Measurements from ENCODE around the gene MCF2L.

Gene MCF2L

GRCh38 chr13:112951674-112952371 is 17.2 kb upstream of the MCF2L start:
- no peaks in the 10 kb centered on the region for H3K36me3 ChIP-seq (ENCODE audit: control insufficient read depth, insufficient read depth, low read length)
- peaks cover 2% of the 10 kb centered on the region for H3K4me1 ChIP-seq (ENCODE audit: control insufficient read depth, insufficient read depth, low read length)
- H3K9ac ChIP-seq (ENCODE audit: low read depth, low read length): no peak overlapping the region
- H3K4me3 ChIP-seq (ENCODE audit: low read depth, low read length): no peak overlapping the region
- no peaks in the 10 kb centered on the region for H3K27me3 ChIP-seq (ENCODE audit: control insufficient read depth, insufficient read depth, low read length)
- H3K9me3 ChIP-seq (ENCODE audit: control insufficient read depth, insufficient read depth, low read length): no peaks in the 10 kb centered on the region

GRCh38 chr13:112952759-112953551 is 16.1 kb upstream of the MCF2L start:
- H3K4me3 ChIP-seq (ENCODE audit: low read depth, low read length): no peak overlapping the region
- H3K27me3 ChIP-seq (ENCODE audit: control insufficient read depth, insufficient read depth, low read length): no peaks in the 10 kb centered on the region
- H3K9me3 ChIP-seq (ENCODE audit: control insufficient read depth, insufficient read depth, low read length): no peaks in the 10 kb centered on the region
- peaks cover 2% of the 10 kb centered on the region for H3K4me1 ChIP-seq (ENCODE audit: control insufficient read depth, insufficient read depth, low read length)
- H3K36me3 ChIP-seq (ENCODE audit: control insufficient read depth, insufficient read depth, low read length): no peaks in the 10 kb centered on the region
- H3K9ac ChIP-seq (ENCODE audit: low read depth, low read length): no peak overlapping the region

GRCh38 chr13:112953591-112954487 is 15.2 kb upstream of the MCF2L start:
- Histone ChIP-seq H3K4me1 (ENCODE audit: control insufficient read depth, insufficient read depth, low read length) (peaks cover 2% of the 10 kb centered on the region), H3K9me3 (ENCODE audit: control insufficient read depth, insufficient read depth, low read length) (no peaks in the 10 kb centered on the region), H3K9ac (ENCODE audit: low read depth, low read length) (no peak overlapping the region), H3K36me3 (ENCODE audit: control insufficient read depth, insufficient read depth, low read length) (no peaks in the 10 kb centered on the region), H3K27me3 (ENCODE audit: control insufficient read depth, insufficient read depth, low read length) (no peaks in the 10 kb centered on the region), H3K4me3 (ENCODE audit: low read depth, low read length) (no peak overlapping the region)

- no peaks in the 10 kb centered on the region for H3K36me3 ChIP-seq (ENCODE audit: control insufficient read depth, insufficient read depth, low read length)
- no peak overlapping the region for H3K9ac ChIP-seq (ENCODE audit: low read depth, low read length)
- H3K4me1 ChIP-seq (ENCODE audit: control insufficient read depth, insufficient read depth, low read length): peaks cover 2% of the 10 kb centered on the region
- H3K9me3 ChIP-seq (ENCODE audit: control insufficient read depth, insufficient read depth, low read length): no peaks in the 10 kb centered on the region
- H3K27me3 ChIP-seq (ENCODE audit: control insufficient read depth, insufficient read depth, low read length): no peaks in the 10 kb centered on the region
- no peak overlapping the region for H3K4me3 ChIP-seq (ENCODE audit: low read depth, low read length)
Observed at GRCh38 chr13:112954488-112955270, 14.3 kb upstream of the MCF2L start.

GRCh38 chr13:112955271-112955937 is 13.6 kb upstream of the MCF2L start:
- H3K9me3 ChIP-seq (ENCODE audit: control insufficient read depth, insufficient read depth, low read length): no peaks in the 10 kb centered on the region
- H3K27me3 ChIP-seq (ENCODE audit: control insufficient read depth, insufficient read depth, low read length): no peaks in the 10 kb centered on the region
- H3K4me1 ChIP-seq (ENCODE audit: control insufficient read depth, insufficient read depth, low read length): peaks cover 2% of the 10 kb centered on the region
- H3K36me3 ChIP-seq (ENCODE audit: control insufficient read depth, insufficient read depth, low read length): no peaks in the 10 kb centered on the region
- no peak overlapping the region for H3K9ac ChIP-seq (ENCODE audit: low read depth, low read length)
- no peak overlapping the region for H3K4me3 ChIP-seq (ENCODE audit: low read depth, low read length)

- Histone ChIP-seq H3K9ac (ENCODE audit: low read depth, low read length) (no peak overlapping the region), H3K36me3 (ENCODE audit: control insufficient read depth, insufficient read depth, low read length) (no peaks in the 10 kb centered on the region), H3K4me3 (ENCODE audit: low read depth, low read length) (no peak overlapping the region), H3K9me3 (ENCODE audit: control insufficient read depth, insufficient read depth, low read length) (no peaks in the 10 kb centered on the region), H3K4me1 (ENCODE audit: control insufficient read depth, insufficient read depth, low read length) (peaks cover 2% of the 10 kb centered on the region), H3K27me3 (ENCODE audit: control insufficient read depth, insufficient read depth, low read length) (no peaks in the 10 kb centered on the region)
Observed at GRCh38 chr13:112955956-112956355, 13.1 kb upstream of the MCF2L start.

GRCh38 chr13:112956571-112957294 is 12.3 kb upstream of the MCF2L start:
- H3K4me3 ChIP-seq (ENCODE audit: low read depth, low read length): no peak overlapping the region
- H3K27me3 ChIP-seq (ENCODE audit: control insufficient read depth, insufficient read depth, low read length): no peaks in the 10 kb centered on the region
- peaks cover 2% of the 10 kb centered on the region for H3K4me1 ChIP-seq (ENCODE audit: control insufficient read depth, insufficient read depth, low read length)
- H3K9ac ChIP-seq (ENCODE audit: low read depth, low read length): no peak overlapping the region
- H3K36me3 ChIP-seq (ENCODE audit: control insufficient read depth, insufficient read depth, low read length): no peaks in the 10 kb centered on the region
- no peaks in the 10 kb centered on the region for H3K9me3 ChIP-seq (ENCODE audit: control insufficient read depth, insufficient read depth, low read length)

GRCh38 chr13:112957295-112957677 is 11.7 kb upstream of the MCF2L start:
- Histone ChIP-seq H3K4me1 (ENCODE audit: control insufficient read depth, insufficient read depth, low read length) (peaks cover 2% of the 10 kb centered on the region), H3K9me3 (ENCODE audit: control insufficient read depth, insufficient read depth, low read length) (no peaks in the 10 kb centered on the region), H3K27me3 (ENCODE audit: control insufficient read depth, insufficient read depth, low read length) (no peaks in the 10 kb centered on the region), H3K9ac (ENCODE audit: low read depth, low read length) (no peak overlapping the region), H3K36me3 (ENCODE audit: control insufficient read depth, insufficient read depth, low read length) (no peaks in the 10 kb centered on the region), H3K4me3 (ENCODE audit: low read depth, low read length) (no peak overlapping the region)

GRCh38 chr13:112958127-112958989 is 10.7 kb upstream of the MCF2L start:
- Histone ChIP-seq H3K9ac (ENCODE audit: low read depth, low read length) (no peak overlapping the region), H3K27me3 (ENCODE audit: control insufficient read depth, insufficient read depth, low read length) (no peaks in the 10 kb centered on the region), H3K36me3 (ENCODE audit: control insufficient read depth, insufficient read depth, low read length) (no peaks in the 10 kb centered on the region), H3K9me3 (ENCODE audit: control insufficient read depth, insufficient read depth, low read length) (no peaks in the 10 kb centered on the region), H3K4me3 (ENCODE audit: low read depth, low read length) (no peak overlapping the region), H3K4me1 (ENCODE audit: control insufficient read depth, insufficient read depth, low read length) (peaks cover 2% of the 10 kb centered on the region)

GRCh38 chr13:112959206-112959605 is 9.8 kb upstream of the MCF2L start:
- H3K9ac ChIP-seq (ENCODE audit: low read depth, low read length): no peak overlapping the region
- H3K36me3 ChIP-seq (ENCODE audit: control insufficient read depth, insufficient read depth, low read length): no peaks in the 10 kb centered on the region
- H3K27me3 ChIP-seq (ENCODE audit: control insufficient read depth, insufficient read depth, low read length): no peaks in the 10 kb centered on the region
- no peaks in the 10 kb centered on the region for H3K9me3 ChIP-seq (ENCODE audit: control insufficient read depth, insufficient read depth, low read length)
- no peak overlapping the region for H3K4me3 ChIP-seq (ENCODE audit: low read depth, low read length)
- peaks cover 2% of the 10 kb centered on the region for H3K4me1 ChIP-seq (ENCODE audit: control insufficient read depth, insufficient read depth, low read length)
